ENCODE data around the gene PXDN.
A peak's percentile ranks its signal among the peaks of the same experiment; 100 is the strongest.
"Not testable (repeated sequence)": the region's sequence is repeated elsewhere in the genome, so short reads cannot be mapped to it uniquely, and the experiment has no call there.

PXDN gene

DNA sequence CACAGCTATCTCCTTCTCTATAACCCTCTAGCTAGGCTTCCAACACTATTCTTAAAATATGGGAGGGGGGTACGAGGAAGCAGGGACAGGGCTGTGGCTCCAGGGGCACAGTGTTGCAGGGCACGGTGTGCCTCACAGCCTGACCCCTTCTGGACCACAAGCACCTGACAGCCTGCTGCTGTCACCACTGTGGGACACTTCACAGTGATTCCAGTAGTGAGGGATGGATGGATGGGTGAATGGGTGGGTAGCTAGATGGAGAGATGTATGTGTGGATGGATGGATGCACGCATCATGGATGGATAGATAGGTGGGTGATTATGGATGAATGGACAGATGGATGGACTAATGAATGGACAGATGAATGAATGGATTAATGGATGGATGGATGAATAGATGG lies 21.6 kb downstream of the PXDN start:
- DNase-seq (ENCODE audit: low spot score) = no peak

DNA sequence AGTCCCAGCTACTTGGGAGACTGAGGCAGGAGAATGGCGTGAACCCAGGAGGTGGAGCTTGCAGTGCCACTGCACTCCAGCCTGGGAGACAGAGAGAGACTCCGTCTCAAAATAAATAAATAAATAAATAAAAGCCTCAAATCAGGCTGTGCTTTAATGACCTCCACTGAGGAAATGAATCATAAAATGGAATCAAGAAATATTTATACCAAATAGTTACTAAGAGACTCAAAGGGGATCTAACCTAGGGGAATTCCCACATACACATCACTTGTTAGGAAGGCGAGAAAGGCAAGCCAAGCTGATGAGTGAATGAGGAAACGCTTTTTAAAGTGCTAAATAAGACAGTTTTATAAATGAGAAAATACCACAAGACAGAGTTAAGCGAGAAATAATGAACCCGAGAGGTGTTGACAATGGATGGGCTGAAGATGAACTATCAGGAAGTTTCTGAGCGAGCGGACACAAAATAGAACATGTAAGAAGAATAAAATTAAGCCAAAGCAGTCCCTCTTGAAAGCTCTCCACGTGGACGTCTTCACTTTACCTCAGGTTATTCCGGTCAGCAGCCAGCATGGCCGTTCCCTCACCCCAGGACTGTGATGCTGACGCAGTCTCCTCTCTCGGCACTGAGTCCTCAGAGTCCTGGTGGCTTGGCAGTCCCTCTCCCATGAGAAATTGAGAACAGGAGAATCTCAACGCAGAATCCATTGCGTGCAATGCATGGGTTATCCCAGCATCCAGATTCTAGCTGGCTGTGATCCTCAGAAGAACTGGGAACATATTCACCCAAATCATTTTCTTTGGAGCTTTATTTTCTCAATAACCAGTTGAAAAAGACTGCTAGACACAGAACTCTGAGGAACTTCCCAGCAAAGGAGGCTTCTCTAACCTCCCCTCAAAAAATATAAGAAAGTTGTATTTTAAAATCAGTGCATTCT lies 22.3 kb downstream of the PXDN start:
- peak; percentile 90 for DNase-seq (ENCODE audit: low spot score)

DNA sequence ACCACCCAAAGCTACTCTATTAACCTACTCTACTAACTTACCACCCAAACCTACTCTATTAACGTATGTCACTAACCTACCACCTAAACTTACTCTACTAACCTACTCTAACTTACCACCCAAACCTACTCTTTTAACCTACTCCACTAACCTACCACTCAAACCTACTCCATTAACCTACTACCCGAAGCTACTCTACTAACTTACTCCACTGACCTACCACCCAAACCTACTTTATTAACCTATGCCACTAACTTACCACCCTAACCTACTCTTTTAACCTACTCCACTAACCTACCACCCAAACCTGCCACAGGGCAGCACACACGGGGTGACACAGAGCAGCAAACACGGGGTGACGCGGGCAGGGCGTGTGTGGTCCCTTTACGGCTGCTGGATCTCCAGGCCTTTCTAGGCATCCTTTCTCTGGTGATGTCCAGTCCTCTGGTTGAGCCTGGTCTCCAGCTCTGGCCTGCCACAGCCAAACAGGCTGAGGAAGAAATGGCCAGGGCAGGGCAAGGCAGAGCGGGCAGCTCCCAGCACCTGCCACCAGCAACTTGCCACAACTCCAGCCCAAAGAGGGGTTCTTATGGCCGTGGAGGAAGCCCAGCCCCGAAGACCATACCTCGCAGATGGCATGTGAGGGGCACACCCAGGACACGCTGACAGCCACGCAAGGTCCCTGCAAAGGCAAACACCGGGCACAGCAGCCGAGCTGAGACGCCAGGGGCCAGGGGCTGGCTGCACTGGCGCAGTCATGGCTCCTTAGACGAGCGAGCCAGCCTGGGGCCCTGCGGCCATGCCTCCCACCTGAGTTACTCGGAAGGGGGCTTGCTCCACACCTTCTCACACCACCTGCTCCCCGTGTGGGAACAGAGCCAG lies 25.7 kb downstream of the PXDN start:
- no peak for DNase-seq (ENCODE audit: low spot score)

DNA sequence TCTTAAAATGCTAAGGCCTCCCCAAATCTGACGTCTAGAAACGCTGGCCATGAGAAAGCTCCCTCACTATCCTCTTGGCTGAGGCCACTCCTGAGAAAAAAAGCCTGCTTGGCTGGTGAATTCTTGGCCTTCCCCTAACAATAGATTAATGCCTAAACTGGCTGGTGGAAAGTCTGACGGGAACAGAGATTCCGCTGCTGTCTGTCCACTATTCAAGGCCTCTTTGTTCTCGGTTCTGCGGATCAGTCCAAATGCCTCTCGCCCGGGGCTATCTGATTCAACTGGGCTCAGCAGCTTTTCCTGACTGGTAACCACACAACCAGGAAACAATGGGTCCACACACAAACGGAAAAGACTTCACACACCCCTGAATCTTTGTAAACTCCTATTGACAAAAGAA lies 27.2 kb downstream of the PXDN start:
- DNase-seq (ENCODE audit: low spot score) = no peak

DNA sequence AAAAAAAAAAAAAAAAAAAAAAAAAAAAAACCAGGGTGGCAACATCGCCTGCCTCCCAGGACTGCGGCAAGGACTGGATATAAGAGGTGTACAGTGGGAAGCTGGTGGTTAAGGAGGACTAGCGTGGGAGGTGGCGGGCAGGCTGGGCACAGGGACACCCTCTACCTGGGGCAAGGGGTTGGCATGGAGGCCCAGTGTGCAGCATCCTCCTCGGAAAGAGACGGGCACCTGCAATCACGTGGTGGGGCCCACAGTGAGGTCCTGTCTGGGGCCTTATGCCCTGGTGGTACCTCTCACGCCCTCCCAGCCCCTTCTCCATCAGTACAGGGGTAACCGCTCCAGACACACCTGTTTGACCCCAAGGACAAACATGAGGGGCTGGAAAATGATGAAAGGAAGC lies 27.9 kb downstream of the PXDN start:
- DNase-seq (ENCODE audit: low spot score) = no peak

DNA sequence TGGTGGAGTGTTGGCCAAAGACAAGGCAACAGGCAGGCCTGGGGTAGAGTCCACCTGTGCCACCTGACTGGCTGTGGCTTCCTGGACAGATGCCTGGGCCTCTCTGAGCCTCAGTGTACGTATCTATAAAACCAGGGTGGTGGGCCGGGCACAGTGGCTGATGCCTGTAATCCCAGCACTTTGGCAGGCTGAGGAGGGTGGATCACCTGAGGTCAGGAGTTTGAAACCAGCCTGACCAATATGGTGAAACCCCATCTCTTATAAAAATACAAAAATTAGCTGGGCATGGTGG lies 28.4 kb downstream of the PXDN start:
- not testable (repeated sequence) for DNase-seq (ENCODE audit: low spot score)

DNA sequence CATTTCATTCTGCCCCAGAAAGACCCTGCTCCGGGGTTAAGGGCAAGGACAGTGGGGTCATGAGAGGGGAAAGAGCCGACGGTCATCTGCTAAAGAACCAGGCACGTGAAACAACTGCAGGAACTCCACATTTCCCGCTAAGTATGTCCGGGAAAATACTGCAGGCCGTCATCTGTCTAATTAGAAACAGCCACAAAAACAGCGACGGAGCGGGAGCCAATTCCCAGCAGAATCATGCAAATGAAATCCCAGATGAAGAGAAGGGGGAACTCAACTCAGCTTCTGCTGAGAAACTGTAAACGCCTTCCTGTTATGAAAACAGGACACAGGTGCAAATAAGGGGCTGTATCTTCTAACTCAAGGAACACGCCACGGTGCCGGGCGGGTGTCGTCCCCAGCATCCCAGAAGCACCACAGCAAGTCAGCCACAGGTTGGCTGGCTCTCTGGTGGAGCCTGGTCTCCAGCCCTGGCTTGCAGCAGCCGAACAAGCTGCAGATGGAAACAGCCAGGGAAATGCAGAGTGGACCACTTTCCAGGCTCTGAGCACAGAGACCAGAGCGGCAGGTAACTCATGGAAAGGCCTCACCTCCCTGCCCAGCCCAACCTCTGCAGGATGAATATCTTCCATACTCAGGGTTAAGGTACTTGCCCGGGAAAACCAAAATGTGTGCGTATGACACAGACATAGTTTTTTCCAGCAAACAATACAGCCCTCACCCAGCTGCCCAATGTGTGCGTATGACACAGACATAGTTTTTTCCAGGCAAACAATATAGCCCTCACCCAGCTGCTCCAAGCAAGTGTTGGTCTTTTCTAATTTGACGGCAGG lies 28.9 kb downstream of the PXDN start:
- DNase-seq (ENCODE audit: low spot score) = peak; percentile 60

DNA sequence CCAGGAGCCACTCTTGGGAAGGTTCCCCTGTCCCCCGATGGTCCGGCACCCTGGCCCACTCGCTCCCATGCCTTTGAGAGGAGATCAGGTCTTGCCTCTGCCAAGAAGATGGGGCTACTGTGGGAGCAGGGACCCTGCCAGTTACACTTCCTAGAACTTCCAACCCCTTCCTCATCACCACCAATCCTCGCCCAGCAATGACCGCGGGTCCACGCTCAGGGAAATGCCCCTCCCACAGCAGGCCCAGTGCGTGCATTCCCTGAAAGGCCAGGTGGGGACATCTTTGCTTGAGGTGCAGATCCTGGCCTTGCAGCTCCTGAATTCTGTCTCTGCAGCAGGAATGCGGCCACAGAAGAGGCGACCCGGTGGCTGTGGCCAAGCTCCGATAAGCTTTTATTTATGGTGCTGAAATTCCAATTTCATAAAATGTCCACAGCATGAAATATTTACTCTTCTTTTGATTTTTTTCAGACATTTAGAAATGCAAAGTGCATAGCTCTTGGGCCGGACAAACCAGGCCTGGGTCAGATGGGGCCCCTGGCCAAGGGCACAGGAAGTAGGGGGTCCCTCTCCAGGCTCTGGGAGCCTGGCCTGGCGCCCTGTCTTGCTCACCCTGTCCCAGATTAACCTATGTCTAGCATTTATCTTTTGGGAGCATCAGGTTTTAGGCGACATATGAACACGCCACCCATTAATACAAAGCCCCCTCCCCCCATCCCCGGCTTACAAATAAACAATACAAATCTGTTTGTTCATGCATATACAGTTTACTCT lies 29.8 kb downstream of the PXDN start:
- no peak for DNase-seq (ENCODE audit: low spot score)

DNA sequence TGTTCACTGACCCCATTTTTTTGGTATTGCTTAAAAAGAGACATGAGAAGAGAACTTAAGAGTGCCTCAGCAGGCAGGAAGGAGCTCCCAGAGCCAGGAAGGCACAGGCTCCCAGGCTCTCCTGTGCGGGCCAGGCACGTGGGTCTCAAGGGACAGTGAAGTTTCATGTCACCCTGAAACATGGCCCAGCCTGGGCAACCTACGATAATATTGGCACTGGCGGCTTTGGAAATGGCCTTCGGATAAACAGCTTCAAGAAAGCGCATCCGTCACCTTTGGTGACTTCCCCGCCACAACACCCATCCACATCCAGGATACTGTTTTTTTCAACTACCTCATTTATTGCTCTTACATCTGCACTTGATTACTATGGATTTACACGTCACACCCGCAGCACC lies 30.5 kb downstream of the PXDN start:
- no peak for DNase-seq (ENCODE audit: low spot score)

DNA sequence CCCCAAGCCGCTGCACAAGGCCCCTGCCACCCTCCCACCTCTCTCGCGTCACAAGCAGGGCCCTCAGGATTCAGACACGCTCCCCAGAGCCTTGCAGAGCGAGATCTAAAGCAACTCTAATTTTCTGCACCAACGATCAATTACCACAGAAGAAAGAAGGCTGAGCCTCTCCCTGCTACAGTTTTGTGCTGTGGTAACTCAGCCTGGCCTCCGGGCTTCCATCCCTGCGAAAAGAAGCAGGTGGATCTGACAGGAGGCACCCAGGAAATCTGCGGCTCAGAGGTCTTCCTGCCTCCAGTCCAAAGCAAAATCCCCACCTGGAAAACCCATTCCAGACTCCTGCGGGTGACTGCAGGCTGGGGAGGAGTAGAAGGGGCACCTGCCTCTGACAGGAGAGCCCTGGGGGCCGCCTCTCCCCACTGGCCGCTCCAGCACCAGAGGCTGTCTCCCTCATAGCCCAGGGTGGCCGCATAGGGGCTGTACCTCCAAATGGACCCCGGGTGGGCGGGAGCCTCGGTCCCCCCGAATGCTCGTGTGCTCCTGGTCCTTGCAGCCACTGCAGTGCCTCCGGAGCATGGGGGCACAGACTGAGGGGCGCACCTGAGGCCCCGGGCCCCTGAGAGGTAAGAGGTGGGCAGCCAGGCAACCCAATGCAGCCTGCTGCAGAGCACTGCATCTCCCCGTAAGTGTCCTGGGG lies 31.0 kb downstream of the PXDN start:
- DNase-seq (ENCODE audit: low spot score) = no peak

DNA sequence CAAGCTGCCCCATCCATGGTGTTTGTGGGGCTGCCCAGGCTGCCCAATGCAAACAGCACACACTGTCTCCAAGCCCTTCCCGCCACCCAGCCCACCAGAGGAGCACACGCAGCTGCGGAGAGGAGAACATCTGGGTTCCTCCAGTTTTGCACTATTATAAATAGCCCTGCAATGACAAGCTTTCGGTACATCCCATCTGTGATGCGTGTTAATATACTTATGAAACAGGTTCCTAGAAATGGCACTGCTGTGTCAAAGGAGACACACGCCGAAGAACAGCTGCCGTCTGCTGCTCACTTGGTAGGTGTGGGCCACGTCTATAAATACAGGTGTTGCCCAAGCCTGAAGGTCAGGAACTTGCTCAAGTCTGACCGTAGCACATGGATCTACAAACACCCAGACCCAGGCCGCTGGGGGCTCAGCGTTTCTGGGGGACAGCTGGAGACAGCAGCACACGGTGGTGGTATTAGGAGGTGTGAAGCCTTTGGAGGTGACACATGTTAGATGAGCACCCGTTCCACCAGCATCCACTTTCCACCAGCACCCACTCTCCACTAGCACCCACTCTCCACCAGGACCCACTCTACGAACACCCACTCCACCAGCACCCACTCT lies 34.3 kb downstream of the PXDN start:
- DNase-seq (ENCODE audit: low spot score) = no peak

DNA sequence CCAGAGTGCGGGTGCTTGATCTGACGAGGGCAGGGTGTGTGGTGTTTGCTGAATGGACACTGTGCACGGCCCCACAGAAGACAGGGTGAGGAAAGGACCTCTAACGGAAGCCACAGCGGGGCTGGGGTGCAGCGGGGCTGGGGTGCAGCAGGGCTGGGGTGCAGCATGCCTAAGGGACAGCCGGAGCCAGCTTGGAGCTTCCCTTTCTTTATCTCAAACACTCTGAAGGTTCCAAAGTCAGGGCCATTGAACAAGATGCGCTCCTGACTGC lies 35.0 kb downstream of the PXDN start:
- DNase-seq (ENCODE audit: low spot score) = no peak

DNA sequence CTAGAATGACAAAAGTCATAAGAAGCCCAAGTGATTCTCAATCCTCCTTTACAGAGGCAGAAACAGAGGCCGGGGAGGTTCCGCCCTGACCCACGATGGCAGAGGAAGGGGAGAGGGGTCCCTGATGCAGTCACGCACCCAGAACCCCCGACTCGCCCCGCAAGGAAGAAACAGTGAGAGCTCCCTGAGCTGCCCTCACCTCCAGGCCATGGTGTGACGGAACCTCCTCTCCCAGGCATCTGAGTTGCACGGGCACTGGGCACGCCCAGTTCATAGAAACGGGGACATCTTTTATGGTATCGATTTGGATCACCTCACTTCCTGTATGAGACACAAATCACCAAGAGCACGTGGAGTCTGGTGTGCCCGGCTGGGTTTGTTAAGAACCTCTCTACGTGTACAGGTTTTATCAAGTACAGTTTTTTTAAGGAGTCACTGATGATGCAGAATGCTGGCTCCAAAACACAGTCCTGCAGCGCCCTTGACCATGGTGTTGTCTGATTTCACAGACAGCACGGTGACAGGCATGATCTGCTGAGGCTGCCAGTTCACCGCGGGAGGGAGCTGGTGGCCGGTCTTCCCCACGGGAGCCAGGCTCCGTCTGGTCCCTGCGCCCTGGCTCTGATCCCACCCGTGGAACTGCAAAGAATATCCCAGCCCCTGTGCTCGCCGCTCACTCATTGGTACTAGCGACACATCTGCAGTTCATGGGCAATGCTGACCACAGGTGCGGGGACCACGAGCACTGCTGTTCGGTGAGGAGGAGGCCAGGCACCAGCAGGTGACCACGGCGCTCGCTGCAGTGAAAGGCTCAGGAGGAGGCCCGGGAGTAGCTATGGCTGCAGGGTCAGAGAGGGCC lies 35.6 kb downstream of the PXDN start:
- DNase-seq (ENCODE audit: low spot score) = no peak

DNA sequence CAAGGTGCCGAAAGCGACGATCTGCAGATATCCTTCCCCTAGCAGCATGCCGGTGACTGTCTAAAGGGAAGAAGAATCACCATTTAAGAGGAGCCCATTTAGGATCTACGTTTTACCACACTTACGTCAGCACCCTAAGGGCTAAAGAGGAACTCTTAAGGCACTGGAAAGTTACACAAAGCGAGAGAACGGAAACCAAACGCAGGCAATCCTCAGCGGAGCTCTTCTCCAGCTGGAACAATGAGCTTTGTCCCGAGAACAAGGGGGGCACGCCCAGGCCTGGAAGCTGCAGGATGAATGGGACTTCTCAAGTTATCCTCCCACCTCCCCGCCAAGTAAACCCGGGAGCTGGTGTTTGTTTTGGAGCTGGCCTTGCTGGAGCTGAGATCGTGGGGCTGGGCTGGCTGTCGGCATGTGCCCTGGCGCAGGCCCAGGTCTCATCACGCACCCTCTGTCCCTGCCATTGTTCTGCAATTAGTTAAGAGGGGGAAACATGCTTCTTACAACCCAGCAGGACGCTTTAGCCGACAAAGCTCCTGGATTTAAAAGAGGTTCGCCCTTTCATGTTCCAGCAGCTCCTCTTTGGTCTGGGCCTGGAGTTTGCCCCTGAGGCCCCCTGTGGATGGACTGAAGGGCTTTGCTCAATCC lies 36.4 kb downstream of the PXDN start:
- peak; percentile 75 for DNase-seq (ENCODE audit: low spot score)

DNA sequence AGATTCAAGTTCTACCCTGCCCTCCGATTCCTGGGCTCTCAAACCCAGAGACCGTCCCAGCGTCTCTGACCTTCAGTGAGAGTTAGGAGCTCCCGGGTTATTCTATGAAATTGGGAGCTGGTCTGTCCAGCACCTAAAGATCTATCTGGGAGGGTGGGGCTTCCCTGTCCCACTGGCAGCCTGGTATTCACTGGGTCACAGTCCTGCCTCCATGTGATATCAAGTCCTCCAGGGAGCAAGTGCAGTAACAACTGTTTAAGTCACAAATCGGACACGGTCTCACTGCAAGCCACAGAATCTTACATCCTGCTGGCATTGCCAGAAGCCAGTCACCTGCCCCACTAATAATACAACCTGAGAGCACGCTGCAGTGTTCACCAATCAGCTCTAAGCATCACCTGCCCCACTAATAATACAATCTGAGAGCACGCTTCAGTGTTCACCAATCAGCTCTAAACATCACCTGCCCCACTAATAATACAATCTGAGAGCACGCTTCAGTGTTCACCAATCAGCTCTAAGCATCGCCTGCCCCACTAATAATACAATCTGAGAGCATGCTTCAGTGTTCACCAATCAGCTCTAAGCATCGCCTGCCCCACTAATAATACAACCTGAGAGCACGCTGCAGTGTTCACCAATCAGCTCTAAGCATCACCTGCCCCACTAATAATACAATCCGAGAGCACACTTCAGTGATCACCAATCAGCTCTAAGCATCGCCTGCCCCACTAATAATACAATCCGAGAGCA lies 38.0 kb downstream of the PXDN start:
- DNase-seq (ENCODE audit: low spot score) = not testable (repeated sequence)

DNA sequence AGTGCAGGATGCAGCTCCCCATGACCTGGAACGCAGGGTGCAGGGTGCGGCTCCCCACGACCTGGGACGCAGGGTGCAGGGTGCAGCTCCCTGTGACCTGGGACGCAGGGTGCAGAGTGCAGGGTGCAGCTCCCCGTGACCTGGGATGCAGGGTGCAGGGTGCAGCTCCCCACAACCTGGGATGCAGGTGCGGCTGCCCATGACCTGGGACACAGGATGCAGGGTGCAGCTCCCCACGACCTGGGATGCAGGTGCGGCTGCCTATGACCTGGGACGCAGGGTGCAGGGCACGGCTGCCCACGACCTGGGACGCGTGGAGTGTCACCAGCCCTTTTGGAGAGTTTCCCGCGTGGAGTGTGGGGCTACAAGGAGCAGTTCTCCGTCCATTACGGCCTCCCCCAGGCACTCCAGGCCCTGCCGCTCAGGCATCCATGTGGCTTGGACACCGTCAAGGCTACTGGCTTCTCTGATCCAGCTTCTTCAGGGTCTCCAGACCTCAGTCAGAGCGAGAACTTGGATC lies 38.7 kb downstream of the PXDN start:
- DNase-seq (ENCODE audit: low spot score) = no peak

DNA sequence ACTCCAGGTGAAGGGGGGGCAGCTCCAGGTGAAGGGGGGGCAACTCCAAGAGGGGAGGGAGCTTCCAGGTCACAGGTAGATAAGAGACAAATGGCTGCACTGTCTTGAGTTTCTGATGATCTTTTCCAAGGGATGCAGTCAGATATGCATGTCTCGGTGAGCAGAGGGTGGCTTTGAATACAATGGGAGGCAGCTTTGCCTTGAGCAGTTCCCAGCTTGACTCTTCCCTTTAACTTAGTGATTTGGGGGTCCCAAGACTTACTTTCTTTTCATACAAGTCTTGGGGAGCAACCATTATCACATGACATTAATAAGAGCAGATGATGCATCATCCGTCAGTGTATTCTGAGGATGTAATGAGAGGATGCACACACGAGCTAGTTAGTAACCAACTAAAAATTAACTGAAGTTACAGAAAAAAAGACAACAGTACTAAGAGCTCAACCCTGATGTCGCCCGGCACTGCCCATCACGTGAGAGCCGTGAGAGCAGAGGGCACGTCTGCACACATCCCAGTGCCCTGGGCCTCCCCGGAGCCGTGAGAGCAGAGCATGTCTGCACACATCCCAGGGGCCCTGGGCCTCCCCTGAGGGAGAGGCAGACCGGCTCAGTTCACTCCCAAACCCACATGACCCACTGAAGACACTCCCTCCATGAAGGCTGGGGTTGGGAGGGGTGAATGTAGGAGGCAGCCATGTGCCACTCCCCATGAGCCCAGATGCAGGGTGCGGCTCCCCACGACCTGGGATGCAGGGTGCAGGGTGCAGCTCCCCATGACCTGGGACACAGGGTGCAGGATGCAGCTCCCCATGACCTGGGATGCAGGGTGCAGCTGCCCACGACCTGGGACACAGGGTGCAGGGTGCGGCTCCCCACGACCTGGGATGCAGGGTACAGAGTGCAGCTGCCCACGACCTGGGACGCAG lies 39.4 kb downstream of the PXDN start:
- DNase-seq (ENCODE audit: low spot score) = no peak

Measured in AG08395 (cell line).